ENCODE data around the gene NAA30.
"Not testable (repeated sequence)": the region's sequence is repeated elsewhere in the genome, so short reads cannot be mapped to it uniquely, and the experiment has no call there.

Gene NAA30

DNA sequence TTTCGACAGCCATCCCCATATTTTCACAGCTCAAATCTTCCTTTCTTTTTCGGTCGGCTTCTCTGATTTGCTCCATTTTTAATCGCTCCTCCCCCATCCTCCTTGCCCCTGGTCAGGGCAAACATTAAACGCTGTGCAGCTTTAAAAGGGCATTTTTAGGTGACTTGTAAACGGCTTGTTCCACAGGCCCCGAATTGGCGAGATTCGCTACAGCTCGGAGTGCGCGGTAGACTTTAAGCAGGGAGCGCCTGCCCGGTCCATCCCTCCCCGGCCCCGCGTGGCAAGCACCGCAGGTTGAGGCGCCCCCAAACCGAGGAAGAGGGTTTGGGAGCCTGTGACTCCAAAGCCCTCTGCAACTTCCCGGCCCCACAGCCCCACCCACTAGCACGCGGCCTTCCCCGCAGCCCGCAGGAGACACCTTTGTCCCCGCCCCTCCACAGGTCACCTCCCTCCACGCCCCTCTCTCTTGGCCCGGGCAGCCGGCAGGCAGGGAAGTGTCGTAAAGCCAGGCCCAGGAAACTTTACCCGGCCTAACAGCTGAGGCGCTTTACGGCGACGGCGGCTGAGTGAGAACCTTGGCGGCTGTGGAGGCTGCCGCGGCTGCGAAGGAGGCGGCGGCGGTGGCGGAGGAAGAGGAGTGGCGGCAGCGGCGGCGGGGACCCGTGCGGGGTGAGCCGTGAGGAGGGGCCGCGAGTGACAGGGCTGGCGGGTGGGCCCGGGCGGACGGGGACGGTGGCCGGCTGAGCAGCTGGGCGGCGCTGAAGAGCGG lies at the start of gene NAA30:
NAA30 (plus strand) TSS at position 550 of the 769 bp plus-strand sequence. CDS start 372 bp downstream, outside the sequence.
- peak; percentile 94 for DNase-seq

- peak; percentile 74 for DNase-seq
Observed at GRCh38 chr14:57343545-57344297, 46.7 kb upstream of the NAA30 start.

DNA sequence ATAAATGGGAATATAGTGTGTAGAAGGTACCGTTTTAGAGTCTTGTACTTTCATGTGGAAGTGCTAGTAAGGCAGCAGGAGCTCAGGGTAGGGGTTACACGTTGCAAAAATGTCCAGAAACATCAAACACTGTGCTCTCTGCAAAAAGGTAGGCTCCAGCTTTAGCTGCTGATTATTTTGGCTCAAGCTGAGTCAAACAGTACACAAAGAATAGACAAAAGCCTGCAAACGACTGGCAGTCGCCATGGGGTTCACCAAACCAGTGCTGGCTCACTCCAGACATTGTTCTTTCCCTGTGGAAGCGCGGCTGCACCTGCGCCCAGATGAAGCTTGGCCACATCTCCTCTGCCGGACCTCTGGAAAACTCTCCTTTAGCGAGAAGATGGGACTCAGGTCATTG lies 45.3 kb upstream of the NAA30 start:
- DNase-seq = peak; percentile 55

GRCh38 chr14:57346741-57347140 lies 43.6 kb upstream of the NAA30 start:
- peak; percentile 93 for DNase-seq

DNA sequence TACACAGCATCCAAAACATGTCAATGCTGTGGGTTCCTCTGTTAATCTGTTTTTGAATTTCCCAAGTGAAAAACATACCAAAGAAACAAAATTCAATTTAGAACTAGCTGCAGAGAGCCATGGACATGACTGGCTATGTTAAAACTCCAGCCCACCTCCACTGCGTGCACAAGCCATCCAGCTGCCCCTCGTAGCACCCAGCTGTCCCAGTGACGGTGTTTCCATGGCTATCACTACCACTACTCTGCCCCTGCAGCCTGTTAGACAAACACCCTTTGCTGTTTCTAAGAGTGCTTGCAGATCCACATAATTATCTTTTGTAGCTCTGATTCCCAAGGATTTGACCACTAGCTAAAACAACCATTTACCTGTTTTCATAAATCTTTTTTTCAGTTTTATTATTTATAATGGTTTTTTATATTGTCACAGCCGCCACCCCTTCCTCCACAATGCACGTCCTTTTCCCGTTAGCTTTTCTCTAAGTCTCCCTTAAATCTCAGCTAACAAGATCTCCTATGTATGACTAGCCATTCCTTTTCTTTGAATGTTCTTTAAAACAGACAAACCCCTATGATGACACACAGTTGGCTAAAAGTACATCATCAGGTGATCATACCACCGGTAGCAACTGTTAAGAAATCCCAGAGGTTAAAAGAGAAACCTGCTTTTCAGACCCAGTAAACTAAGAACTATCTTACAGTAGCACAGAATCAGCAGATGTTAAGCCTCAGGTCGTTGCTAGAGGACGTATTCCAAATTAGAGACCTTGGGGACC lies 37.8 kb upstream of the NAA30 start:
- DNase-seq = no peak

DNA sequence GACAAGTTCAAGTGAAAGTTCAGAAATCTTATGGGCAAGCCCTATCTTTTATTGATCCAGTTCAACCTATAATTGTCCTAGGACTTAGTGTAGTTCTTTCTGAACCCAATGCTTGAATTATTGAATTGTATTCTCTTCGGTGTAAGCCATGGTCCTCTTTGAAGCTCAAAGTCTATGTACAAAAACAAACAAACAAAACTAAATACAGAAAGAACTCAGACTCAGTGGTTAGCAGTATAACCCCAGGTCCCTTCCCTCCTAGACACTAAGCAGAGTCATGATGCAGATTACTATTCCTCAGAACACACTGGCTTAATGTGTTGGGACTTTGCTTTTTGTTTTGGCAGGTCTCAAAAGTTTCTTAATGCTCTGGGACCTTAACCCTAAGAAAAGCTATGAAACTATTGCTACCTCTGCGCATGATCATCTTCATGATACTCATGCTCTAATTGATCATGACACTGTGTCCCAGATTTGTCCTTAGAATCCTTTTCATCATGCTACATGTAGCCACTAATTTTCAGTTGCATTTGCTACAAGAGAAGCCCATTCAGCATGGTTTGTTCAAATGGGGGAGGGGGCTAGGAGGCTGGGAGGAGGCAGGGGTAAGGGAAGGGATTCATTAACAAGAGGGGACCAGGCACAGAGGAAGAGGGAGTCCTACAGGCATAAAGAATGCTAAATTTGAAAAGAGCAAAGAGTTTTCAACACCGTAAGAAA lies 35.1 kb upstream of the NAA30 start:
- DNase-seq = no peak

DNA sequence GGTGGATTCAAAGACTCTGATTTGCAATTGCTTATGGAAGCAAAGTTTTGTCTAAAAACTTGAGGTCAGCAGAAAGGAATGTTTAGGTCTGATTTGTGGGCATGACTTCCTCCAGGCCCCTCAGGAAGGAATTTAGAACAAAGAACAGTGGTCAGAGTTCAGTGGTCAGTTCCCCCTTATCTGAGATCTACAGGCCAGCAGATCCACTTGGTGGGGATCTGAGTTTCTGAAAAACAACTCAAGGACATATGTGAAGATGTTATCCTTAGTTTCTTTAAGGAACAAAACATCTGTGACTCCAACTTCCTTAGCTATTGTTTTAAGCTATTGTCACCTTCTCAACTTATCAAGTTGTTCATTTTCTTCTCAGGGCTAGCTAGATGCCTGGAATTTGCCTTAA lies 28.0 kb upstream of the NAA30 start:
- DNase-seq = no peak

GRCh38 chr14:57364659-57365450 lies 25.5 kb upstream of the NAA30 start:
- no peak for DNase-seq

DNA sequence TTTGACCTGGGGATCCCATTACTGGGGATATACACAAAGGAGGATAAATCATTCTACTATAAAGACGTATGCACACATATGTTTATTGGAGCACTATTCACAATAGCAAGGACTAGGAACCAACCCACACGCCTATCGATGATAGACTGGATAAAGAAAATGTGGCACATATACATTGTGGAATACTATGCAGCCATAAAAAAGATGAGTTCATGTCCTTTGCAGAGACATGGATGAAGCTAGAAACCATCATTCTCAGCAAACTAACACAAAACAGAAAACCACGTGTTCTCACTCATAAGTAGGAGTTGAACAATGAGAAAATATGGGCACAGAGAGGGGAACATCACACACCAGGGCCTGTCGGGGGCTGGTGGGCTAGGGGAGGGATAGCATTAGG lies 20.2 kb upstream of the NAA30 start:
- DNase-seq = not testable (repeated sequence)

DNA sequence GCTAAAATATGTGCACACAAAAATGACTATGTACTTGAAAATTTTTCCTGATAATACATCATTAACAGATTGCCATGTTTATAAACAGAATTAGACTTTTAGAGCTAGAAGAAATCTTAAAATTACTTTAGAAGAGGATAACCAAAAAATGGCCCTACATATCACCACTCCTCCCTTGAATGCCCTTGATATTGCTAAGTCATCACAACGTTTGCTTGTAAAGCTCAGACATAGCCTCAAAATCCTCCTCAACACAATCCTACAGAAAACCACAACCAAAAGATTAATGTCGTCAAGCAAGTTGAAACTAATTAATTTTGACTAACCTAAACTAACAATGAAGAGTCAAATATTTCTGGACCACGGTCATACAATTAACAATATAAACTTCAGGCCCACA lies 19.4 kb upstream of the NAA30 start:
- DNase-seq = no peak

DNA sequence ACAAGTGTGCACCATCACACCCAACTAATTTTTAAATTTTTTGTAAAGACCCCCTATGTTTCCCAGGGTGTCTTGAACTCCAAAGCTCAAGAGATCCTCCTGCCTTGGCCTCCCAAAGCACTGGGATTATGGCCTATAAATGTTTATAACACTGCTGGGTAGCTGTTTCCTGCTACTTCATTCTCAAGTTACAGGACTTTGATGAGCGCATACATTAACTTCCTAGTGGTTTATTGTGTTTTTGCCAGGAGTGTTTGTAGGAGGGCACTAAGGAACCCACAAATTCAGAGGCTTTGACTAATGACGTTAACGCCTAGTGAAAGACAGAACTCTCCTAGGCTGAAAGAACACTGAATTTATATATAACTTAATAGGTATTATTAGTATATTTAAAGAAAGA lies 15.2 kb upstream of the NAA30 start:
- no peak for DNase-seq

DNA sequence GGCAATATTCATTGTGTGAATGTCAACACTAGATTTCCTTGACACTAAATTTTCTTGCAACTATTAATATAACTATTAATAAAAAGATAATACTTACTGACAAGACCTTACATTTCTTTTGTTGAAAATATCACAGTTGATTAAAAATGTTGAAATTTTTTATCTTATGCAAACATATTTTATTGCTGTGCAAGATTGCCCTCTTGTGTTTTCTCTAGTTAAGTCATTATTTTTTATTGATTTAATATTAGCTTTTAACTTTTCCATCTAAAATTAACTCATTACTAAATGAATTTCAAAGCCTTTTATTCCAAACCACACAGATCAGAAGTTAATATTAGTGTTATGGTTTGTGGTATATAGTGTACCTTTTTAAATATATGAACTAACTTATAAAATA lies 11.7 kb upstream of the NAA30 start:
- peak; percentile 41 for DNase-seq

- no peak for DNase-seq
Observed at GRCh38 chr14:57380935-57381334, 9.5 kb upstream of the NAA30 start.

DNA sequence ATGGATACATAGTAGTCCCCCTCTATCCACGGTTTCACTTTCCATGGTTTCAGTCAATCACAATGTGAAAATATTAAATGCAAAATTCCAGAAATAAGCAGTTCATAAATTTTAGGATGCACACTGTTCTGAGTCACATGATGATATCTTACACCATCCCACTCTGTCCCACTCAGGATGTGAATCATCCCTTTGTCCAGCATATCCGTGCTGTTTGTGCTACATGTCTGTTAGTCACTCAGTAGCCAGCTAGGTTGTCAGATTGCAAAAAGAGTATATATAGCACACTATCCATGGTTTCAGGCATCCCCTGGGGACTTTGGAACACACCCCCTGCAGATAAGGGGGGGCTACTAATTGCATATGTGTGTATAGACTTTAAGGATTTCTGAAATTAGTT lies 8.1 kb upstream of the NAA30 start:
- DNase-seq = peak; percentile 1

DNA sequence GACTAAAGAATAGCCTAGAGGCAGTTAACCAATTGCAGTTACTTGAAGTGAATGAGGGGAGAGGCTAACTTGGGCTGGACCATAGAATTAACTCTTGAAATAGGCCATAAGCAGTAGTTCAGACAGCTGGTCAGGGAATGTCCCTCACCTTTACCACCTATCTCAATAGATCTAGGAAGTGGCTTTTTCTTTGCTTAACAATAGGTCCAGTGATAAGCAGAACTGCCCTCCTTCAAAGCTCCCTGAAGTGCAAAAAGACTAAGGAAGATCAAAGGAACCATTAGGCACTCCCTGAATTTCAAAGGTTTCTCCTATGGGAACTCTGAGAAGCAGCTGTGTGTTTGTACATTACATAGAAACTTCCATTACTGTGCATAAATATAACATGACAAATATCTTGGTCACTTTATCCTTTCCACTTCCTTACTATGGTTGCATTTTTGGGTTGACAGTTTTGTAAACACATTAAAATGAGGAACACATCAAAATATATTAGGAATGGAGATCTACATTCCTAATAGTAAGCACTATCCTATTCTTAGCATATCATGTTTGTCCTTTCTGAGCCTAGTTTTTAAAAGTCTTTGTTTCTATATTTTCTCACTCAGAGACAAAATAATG lies 7.2 kb upstream of the NAA30 start:
- DNase-seq = no peak

DNA sequence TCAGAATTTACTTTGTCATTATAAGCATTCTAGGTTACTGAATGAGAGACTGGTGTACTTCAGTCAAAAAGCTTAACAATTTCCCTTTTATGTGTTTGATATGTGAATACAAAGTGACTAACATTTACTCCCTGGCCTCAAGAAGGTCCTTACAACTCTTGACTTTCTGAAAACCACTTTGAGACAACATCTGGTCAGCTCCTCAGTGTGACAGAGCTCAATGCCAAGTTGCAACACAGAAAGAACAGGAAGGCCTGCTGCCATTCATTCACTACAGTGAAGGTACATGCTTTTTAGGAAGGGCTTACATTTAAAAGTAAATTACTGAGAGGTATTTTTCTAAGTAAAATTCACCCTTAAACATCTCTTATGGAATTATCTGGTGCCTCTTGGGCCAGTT lies 2.3 kb upstream of the NAA30 start:
- DNase-seq = no peak

DNA sequence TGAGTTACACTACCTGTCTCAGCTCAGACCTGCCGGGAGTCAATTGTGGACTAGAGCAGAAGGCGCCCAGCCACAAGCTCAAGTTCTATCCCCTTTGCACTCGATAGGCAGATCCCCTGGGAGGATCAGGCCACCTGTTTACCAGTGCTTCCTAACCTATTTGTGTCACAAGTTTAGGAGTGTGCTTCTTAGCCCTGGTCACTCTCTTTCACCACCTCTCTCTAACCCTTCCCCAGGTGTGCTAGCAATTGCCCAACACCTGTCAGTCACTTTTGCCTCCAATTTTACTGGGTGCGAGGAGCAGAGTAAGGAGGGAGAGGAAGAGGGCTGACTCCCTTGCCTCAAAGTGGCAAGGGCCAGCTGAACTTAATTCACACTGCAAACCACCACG lies 745 bp upstream of the NAA30 start:
- peak; percentile 65 for DNase-seq

DNA sequence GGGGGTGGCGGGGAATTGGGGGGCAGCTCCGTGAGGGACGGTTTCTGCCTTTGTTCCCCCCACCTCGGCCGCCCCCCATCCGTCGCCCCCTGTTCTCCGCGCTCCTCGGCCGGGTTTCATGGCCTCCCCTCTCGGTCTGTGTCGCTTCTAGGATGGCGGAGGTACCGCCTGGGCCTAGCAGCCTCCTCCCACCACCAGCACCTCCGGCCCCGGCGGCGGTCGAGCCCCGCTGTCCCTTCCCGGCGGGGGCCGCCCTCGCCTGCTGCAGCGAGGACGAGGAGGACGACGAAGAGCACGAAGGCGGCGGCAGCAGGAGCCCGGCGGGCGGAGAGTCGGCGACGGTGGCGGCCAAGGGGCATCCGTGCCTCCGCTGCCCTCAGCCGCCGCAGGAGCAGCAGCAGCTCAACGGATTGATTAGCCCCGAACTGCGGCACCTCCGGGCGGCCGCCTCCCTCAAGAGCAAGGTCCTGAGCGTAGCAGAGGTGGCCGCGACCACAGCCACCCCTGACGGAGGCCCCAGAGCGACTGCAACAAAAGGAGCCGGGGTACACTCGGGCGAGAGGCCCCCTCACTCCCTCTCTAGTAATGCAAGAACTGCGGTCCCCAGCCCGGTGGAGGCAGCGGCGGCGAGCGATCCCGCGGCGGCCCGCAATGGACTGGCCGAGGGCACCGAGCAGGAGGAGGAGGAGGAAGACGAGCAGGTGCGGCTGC lies 575 bp downstream of the NAA30 start:
- peak; percentile 72 for DNase-seq

DNA sequence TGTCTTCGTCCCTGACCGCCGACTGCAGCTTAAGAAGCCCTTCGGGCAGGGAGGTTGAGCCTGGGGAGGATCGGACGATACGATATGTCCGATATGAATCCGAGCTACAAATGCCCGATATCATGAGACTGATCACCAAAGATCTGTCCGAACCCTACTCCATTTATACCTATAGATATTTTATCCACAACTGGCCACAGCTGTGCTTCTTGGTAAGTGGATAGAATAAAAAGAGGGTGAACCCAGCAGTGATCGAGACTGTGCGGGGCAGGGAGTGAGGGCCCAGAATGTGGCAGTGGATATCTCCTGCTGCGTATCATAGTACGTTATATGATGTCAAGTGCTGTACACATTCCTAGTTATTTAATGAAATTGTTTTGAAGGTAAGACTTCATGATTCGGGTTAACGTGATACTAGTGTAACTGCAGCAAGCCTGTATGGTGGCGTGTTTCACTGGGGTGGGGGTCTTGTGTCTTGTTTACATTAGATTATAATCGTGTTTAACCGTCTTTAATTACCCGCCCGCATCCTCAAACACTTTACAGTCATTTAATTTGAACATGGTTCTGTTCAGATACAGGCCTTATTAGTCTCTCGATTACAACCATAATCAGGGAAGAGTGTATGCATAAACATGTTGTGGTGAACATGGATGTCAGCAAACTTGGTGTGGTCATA lies 1.3 kb downstream of the NAA30 start:
- DNase-seq = peak; percentile 48

GRCh38 chr14:57392830-57393229 lies 2.4 kb downstream of the NAA30 start:
- DNase-seq = no peak
